ENCODE results near the gene ATOH8.

Gene ATOH8

GRCh38 chr2:85806358-85807118 lies 52.7 kb downstream of the ATOH8 start:
- no peaks in the 10 kb centered on the region for H3K36me3 ChIP-seq (ENCODE audit: control insufficient read depth, insufficient read depth, low read length)
- H3K27ac ChIP-seq (ENCODE audit: low read depth, low read length), result no peak overlapping the region
- H3K27me3 ChIP-seq (ENCODE audit: control insufficient read depth, insufficient read depth, low read length), result no peaks in the 10 kb centered on the region
- no peak overlapping the region for H3K4me3 ChIP-seq (ENCODE audit: low read depth, low read length)
- no peaks in the 10 kb centered on the region for H3K9me3 ChIP-seq (ENCODE audit: control insufficient read depth, insufficient read depth, low read depth, low read length)
- H3K9ac ChIP-seq (ENCODE audit: low read length), result no peak overlapping the region
- peaks cover 8% of the 10 kb centered on the region; the same call in 1 of the 2 replicates for H3K4me1 ChIP-seq (ENCODE audit: control insufficient read depth, insufficient read depth, low read length)

DNA sequence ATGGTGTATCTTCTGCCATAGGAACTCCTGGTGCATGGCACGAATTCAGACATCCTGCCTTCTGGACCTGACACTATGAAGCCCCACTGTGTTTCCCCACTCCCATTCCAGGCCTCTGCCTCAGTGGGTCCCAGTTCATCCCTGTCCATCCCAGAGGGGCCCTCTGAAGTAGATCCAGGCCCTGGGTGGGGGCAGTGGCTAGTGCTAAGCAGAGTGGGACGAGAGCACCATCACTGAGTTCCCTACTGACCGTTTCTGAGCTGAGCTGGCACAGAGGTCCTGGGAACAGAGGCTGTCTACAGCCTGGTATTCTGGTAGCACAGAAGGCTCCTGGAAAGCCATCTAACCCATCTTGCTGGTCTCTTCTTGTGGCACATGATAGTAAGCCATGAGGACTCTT lies 54.0 kb downstream of the ATOH8 start:
- H3K4me3 ChIP-seq (ENCODE audit: low read depth, low read length), result no peak overlapping the region
- H3K9me3 ChIP-seq (ENCODE audit: control insufficient read depth, insufficient read depth, low read depth, low read length), result no peaks in the 10 kb centered on the region
- no peak overlapping the region for H3K9ac ChIP-seq (ENCODE audit: low read length)
- peaks cover 8% of the 10 kb centered on the region; the same call in 1 of the 2 replicates for H3K4me1 ChIP-seq (ENCODE audit: control insufficient read depth, insufficient read depth, low read length)
- no peaks in the 10 kb centered on the region for H3K27me3 ChIP-seq (ENCODE audit: control insufficient read depth, insufficient read depth, low read length)
- no peaks in the 10 kb centered on the region for H3K36me3 ChIP-seq (ENCODE audit: control insufficient read depth, insufficient read depth, low read length)
- H3K27ac ChIP-seq (ENCODE audit: low read depth, low read length), result no peak overlapping the region

GRCh38 chr2:85810371-85811179 lies 56.8 kb downstream of the ATOH8 start:
- peaks cover 5% of the 10 kb centered on the region; the same call in 1 of the 2 replicates for H3K4me1 ChIP-seq (ENCODE audit: control insufficient read depth, insufficient read depth, low read length)
- no peaks in the 10 kb centered on the region for H3K9me3 ChIP-seq (ENCODE audit: control insufficient read depth, insufficient read depth, low read depth, low read length)
- H3K27ac ChIP-seq (ENCODE audit: low read depth, low read length), result no peak overlapping the region
- H3K4me3 ChIP-seq (ENCODE audit: low read depth, low read length), result no peak overlapping the region
- H3K36me3 ChIP-seq (ENCODE audit: control insufficient read depth, insufficient read depth, low read length), result no peaks in the 10 kb centered on the region
- no peak overlapping the region for H3K9ac ChIP-seq (ENCODE audit: low read length)
- no peaks in the 10 kb centered on the region for H3K27me3 ChIP-seq (ENCODE audit: control insufficient read depth, insufficient read depth, low read length)

DNA sequence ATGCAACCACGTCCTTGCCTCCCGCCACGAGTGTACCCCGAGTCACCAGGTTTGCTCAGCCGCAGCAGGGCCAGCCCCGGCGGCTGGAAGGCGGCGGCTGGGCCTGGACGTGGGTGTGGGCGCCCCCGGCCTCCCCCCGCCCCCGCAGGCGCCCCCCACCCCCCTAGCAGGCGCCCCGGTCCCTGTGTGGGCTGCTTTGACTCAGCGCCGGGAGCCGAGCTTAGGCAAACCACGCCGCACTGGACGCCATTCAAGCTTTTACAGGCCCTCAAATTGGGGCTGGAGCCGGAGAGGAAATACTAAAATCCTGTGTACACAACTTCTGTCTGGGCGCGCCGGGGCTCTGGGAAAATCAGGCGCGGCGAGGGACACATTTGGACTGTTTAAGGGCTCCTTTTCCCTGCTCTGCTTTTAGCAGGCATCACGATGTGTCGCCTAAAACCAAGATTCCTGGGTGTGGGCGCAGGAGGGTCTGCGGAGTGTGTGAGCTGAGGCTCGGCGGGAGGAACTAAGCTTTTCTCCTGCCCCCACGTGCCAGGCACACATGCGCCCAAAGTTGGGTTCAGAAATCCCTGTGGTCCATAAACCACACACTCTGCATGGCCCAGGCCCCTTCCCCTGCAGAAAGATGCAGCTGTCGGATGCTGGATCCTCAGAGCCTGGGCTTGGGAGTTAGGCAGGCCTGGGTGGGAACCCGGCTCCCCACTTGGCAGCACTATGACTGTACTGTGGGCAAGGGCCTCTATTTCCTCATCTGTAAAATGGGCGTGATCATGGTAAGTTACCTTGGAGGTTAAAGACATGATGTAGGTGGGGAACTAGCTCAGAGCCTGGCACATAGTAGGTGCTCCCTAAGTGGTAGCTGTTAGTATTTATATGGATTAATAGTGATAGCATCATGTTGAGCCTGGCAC lies 57.6 kb downstream of the ATOH8 start:
- Histone ChIP-seq H3K4me3 (ENCODE audit: low read depth, low read length) (no peak overlapping the region), H3K9ac (ENCODE audit: low read length) (no peak overlapping the region), H3K27ac (ENCODE audit: low read depth, low read length) (no peak overlapping the region), H3K4me1 (ENCODE audit: control insufficient read depth, insufficient read depth, low read length) (peaks cover 5% of the 10 kb centered on the region; the same call in 1 of the 2 replicates), H3K27me3 (ENCODE audit: control insufficient read depth, insufficient read depth, low read length) (no peaks in the 10 kb centered on the region), H3K9me3 (ENCODE audit: control insufficient read depth, insufficient read depth, low read depth, low read length) (no peaks in the 10 kb centered on the region), H3K36me3 (ENCODE audit: control insufficient read depth, insufficient read depth, low read length) (no peaks in the 10 kb centered on the region)

- Histone ChIP-seq H3K36me3 (ENCODE audit: control insufficient read depth, insufficient read depth, low read length) (no peaks in the 10 kb centered on the region), H3K27ac (ENCODE audit: low read depth, low read length) (no peak overlapping the region), H3K9ac (ENCODE audit: low read length) (no peak overlapping the region), H3K27me3 (ENCODE audit: control insufficient read depth, insufficient read depth, low read length) (no peaks in the 10 kb centered on the region), H3K9me3 (ENCODE audit: control insufficient read depth, insufficient read depth, low read depth, low read length) (no peaks in the 10 kb centered on the region), H3K4me1 (ENCODE audit: control insufficient read depth, insufficient read depth, low read length) (peaks cover 5% of the 10 kb centered on the region; the same call in 1 of the 2 replicates), H3K4me3 (ENCODE audit: low read depth, low read length) (no peak overlapping the region)
These were observed 58.4 kb downstream of the ATOH8 start for GRCh38 chr2:85812094-85812735.

- H3K27ac ChIP-seq (ENCODE audit: low read depth, low read length), result no peak overlapping the region
- no peak overlapping the region for H3K9ac ChIP-seq (ENCODE audit: low read length)
- H3K4me1 ChIP-seq (ENCODE audit: control insufficient read depth, insufficient read depth, low read length), result peaks cover 15% of the 10 kb centered on the region
- H3K9me3 ChIP-seq (ENCODE audit: control insufficient read depth, insufficient read depth, low read depth, low read length), result no peaks in the 10 kb centered on the region
- H3K36me3 ChIP-seq (ENCODE audit: control insufficient read depth, insufficient read depth, low read length), result no peaks in the 10 kb centered on the region
- H3K4me3 ChIP-seq (ENCODE audit: low read depth, low read length), result no peak overlapping the region
- H3K27me3 ChIP-seq (ENCODE audit: control insufficient read depth, insufficient read depth, low read length), result no peaks in the 10 kb centered on the region
These were observed 59.6 kb downstream of the ATOH8 start for GRCh38 chr2:85813211-85813981.

- H3K4me1 ChIP-seq (ENCODE audit: control insufficient read depth, insufficient read depth, low read length), result peaks cover 15% of the 10 kb centered on the region
- no peaks in the 10 kb centered on the region for H3K27me3 ChIP-seq (ENCODE audit: control insufficient read depth, insufficient read depth, low read length)
- no peak overlapping the region for H3K4me3 ChIP-seq (ENCODE audit: low read depth, low read length)
- H3K9ac ChIP-seq (ENCODE audit: low read length), result no peak overlapping the region
- H3K36me3 ChIP-seq (ENCODE audit: control insufficient read depth, insufficient read depth, low read length), result no peaks in the 10 kb centered on the region
- no peak overlapping the region for H3K27ac ChIP-seq (ENCODE audit: low read depth, low read length)
- H3K9me3 ChIP-seq (ENCODE audit: control insufficient read depth, insufficient read depth, low read depth, low read length), result no peaks in the 10 kb centered on the region
These were observed 60.4 kb downstream of the ATOH8 start for GRCh38 chr2:85813982-85814801.

DNA sequence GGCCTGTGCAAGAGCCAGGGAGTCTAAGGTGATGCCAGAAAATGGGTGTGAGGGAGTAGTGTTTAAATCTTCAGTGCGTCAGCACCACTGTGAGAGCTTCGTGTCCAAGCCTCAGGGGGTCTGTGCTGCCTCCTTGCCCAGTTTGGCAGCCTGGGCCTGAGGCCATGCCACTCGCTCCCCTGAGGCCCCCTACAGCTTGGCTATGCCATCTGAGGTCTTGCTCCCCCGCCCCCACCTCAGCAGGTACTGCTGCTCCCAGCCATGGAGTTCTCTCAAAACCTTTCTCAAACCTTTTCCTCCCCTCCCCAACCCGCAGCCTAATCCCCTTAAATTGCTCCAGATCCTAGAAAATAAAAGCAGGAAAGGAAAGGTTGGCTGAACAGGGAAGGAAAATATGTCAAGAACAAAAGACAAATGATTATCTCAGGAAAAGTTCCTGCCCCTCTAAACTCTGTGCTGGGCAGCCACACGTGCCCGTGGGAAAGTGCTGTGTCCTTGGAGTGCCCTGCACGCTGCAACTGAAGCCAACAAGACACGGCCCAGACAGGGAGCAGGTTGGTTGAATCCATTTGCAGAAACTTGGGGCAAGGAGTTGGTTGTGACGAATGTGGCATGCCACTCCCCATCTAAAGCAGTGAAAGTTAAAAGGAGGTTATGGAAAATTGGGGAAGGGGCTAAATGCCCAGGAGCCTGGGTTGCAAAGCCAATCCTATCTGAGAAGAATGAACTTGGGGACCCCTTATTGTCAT lies 61.2 kb downstream of the ATOH8 start:
- H3K27me3 ChIP-seq (ENCODE audit: control insufficient read depth, insufficient read depth, low read length), result no peaks in the 10 kb centered on the region
- H3K27ac ChIP-seq (ENCODE audit: low read depth, low read length), result no peak overlapping the region
- no peaks in the 10 kb centered on the region for H3K36me3 ChIP-seq (ENCODE audit: control insufficient read depth, insufficient read depth, low read length)
- H3K4me1 ChIP-seq (ENCODE audit: control insufficient read depth, insufficient read depth, low read length), result peaks cover 15% of the 10 kb centered on the region
- no peak overlapping the region for H3K9ac ChIP-seq (ENCODE audit: low read length)
- no peak overlapping the region for H3K4me3 ChIP-seq (ENCODE audit: low read depth, low read length)
- H3K9me3 ChIP-seq (ENCODE audit: control insufficient read depth, insufficient read depth, low read depth, low read length), result no peaks in the 10 kb centered on the region

Measured in HUES6 (cell line).